GM18505 (cell line): Measurements from ENCODE around the gene MYO16.
A peak's percentile ranks its signal among the peaks of the same experiment; 100 is the strongest.

Source experiments
- ATAC-seq: cut with Tn5 transposase; IDR thresholded peaks from one replicate; pipeline ENCODE4 v1.9.1; 2021; ENCODE audit not compliant: unreplicated experiment
- POLR2A ChIP-seq: IDR thresholded peaks from 4 replicates; pipeline ENCODE4 v1.6.1; 2011; ENCODE audit warnings: borderline replicate concordance; ENCODE audit not compliant: insufficient read depth, insufficient read length; ENCODE audit errors: extremely low read depth

The MYO16 gene

GRCh38 chr13:108816375-108816774, 187.0 kb downstream of the MYO16 start:
- ATAC-seq: no peak
- TF ChIP-seq POLR2A: no peak

GRCh38 chr13:108827646-108828045, 198.2 kb downstream of the MYO16 start:
- no peak for TF ChIP-seq POLR2A
- no peak for ATAC-seq

GRCh38 chr13:108828086-108828815, 198.8 kb downstream of the MYO16 start:
- no peak for TF ChIP-seq POLR2A
- ATAC-seq: no peak

- ATAC-seq: no peak
- no peak for TF ChIP-seq POLR2A
Observed at GRCh38 chr13:108830916-108831315, 201.5 kb downstream of the MYO16 start.

- ATAC-seq: no peak
- TF ChIP-seq POLR2A: no peak
Observed at GRCh38 chr13:108833531-108833930, 204.1 kb downstream of the MYO16 start.

GRCh38 chr13:108834193-108834592, 204.8 kb downstream of the MYO16 start:
- TF ChIP-seq POLR2A: no peak
- no peak for ATAC-seq

GRCh38 chr13:108835083-108835482, 205.7 kb downstream of the MYO16 start:
- TF ChIP-seq POLR2A: no peak
- ATAC-seq: no peak

- TF ChIP-seq POLR2A: no peak
- no peak for ATAC-seq
Observed at GRCh38 chr13:108850691-108851090, 221.3 kb downstream of the MYO16 start.

- no peak for TF ChIP-seq POLR2A
- ATAC-seq: no peak
Observed at GRCh38 chr13:108851660-108852059, 222.2 kb downstream of the MYO16 start.

- no peak for ATAC-seq
- TF ChIP-seq POLR2A: no peak
Observed at GRCh38 chr13:108853031-108853430, 223.6 kb downstream of the MYO16 start.

- no peak for TF ChIP-seq POLR2A
- ATAC-seq: peak; percentile 78
Observed at GRCh38 chr13:108855737-108856387, 226.5 kb downstream of the MYO16 start.

GRCh38 chr13:108858676-108859075, 229.3 kb downstream of the MYO16 start:
- no peak for TF ChIP-seq POLR2A
- ATAC-seq: no peak

- ATAC-seq: no peak
- TF ChIP-seq POLR2A: no peak
Observed at GRCh38 chr13:108859197-108860012, 230.0 kb downstream of the MYO16 start.
